ENCODE data around the gene IFNA6. TPM values are rescaled to one million over a fixed set of nuclear protein-coding genes. Genes with fewer than 3 reads are reported as not detected.

IFNA6 gene
- total and polyA plus RNA-seq, 2 experiments from 2014 or later: not detected

DNA sequence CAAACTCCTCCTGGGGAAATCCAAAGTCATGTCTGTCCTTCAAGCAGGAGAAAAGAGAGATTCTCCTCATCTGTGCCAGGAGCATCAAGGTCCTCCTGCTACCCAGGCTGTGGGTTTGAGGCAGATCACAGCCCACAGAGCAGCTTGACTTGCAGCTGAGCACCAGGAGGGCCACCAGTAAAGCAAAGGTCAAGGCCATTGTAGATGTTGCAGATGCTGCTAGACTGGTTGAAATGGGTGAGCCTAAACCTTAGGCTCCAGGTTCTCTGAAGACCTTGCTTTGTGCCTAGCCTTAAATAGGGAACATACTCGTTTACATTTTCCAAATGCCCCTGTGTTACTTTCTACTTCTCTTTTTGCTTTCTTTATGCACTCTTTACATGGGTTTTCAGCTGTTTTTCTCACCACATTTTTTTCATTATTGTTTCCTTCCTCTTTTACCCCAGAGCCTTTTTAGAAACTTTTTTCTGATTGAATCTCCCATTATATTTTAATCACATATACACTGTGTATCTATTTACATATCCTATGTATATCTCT, 34.5 kb upstream of the IFNA6 start, which contains the start of gene IFNA2 (continued):
- TF ChIP-seq, protein P1, sequence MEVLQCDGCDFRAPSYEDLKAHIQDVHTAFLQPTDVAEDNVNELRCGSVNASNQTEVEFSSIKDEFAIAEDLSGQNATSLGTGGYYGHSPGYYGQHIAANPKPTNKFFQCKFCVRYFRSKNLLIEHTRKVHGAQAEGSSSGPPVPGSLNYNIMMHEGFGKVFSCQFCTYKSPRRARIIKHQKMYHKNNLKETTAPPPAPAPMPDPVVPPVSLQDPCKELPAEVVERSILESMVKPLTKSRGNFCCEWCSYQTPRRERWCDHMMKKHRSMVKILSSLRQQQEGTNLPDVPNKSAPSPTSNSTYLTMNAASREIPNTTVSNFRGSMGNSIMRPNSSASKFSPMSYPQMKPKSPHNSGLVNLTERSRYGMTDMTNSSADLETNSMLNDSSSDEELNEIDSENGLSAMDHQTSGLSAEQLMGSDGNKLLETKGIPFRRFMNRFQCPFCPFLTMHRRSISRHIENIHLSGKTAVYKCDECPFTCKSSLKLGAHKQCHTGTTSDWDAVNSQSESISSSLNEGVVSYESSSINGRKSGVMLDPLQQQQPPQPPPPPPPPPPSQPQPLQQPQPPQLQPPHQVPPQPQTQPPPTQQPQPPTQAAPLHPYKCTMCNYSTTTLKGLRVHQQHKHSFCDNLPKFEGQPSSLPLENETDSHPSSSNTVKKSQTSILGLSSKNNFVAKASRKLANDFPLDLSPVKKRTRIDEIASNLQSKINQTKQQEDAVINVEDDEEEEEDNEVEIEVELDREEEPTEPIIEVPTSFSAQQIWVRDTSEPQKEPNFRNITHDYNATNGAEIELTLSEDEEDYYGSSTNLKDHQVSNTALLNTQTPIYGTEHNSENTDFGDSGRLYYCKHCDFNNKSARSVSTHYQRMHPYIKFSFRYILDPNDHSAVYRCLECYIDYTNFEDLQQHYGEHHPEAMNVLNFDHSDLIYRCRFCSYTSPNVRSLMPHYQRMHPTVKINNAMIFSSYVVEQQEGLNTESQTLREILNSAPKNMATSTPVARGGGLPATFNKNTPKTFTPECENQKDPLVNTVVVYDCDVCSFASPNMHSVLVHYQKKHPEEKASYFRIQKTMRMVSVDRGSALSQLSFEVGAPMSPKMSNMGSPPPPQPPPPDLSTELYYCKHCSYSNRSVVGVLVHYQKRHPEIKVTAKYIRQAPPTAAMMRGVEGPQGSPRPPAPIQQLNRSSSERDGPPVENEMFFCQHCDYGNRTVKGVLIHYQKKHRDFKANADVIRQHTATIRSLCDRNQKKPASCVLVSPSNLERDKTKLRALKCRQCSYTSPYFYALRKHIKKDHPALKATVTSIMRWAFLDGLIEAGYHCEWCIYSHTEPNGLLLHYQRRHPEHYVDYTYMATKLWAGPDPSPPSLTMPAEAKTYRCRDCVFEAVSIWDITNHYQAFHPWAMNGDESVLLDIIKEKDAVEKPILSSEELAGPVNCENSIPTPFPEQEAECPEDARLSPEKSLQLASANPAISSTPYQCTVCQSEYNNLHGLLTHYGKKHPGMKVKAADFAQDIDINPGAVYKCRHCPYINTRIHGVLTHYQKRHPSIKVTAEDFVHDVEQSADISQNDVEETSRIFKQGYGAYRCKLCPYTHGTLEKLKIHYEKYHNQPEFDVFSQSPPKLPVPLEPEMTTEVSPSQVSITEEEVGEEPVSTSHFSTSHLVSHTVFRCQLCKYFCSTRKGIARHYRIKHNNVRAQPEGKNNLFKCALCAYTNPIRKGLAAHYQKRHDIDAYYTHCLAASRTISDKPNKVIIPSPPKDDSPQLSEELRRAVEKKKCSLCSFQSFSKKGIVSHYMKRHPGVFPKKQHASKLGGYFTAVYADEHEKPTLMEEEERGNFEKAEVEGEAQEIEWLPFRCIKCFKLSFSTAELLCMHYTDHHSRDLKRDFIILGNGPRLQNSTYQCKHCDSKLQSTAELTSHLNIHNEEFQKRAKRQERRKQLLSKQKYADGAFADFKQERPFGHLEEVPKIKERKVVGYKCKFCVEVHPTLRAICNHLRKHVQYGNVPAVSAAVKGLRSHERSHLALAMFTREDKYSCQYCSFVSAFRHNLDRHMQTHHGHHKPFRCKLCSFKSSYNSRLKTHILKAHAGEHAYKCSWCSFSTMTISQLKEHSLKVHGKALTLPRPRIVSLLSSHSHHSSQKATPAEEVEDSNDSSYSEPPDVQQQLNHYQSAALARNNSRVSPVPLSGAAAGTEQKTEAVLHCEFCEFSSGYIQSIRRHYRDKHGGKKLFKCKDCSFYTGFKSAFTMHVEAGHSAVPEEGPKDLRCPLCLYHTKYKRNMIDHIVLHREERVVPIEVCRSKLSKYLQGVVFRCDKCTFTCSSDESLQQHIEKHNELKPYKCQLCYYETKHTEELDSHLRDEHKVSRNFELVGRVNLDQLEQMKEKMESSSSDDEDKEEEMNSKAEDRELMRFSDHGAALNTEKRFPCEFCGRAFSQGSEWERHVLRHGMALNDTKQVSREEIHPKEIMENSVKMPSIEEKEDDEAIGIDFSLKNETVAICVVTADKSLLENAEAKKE (CRISPR knock-in tag; IDR thresholded peaks at IDR 0.05): no peak
- TF ChIP-seq STAT1 (IDR thresholded peaks at IDR 0.05; ENCODE audit: unreplicated experiment) (no peak), NANOG (IDR thresholded peaks at IDR 0.05; ENCODE audit: borderline replicate concordance) (no peak), EZH2 (IDR thresholded peaks at IDR 0.05; ENCODE audit: low read depth, unreplicated experiment) (no peak), POLR2AphosphoS5 (IDR thresholded peaks at IDR 0.05; ENCODE audit: low read depth) (no peak), ZNF331 (CRISPR knock-in tag; IDR thresholded peaks at IDR 0.05; ENCODE audit: low read depth) (no peak)
- TF ChIP-seq, protein P2, sequence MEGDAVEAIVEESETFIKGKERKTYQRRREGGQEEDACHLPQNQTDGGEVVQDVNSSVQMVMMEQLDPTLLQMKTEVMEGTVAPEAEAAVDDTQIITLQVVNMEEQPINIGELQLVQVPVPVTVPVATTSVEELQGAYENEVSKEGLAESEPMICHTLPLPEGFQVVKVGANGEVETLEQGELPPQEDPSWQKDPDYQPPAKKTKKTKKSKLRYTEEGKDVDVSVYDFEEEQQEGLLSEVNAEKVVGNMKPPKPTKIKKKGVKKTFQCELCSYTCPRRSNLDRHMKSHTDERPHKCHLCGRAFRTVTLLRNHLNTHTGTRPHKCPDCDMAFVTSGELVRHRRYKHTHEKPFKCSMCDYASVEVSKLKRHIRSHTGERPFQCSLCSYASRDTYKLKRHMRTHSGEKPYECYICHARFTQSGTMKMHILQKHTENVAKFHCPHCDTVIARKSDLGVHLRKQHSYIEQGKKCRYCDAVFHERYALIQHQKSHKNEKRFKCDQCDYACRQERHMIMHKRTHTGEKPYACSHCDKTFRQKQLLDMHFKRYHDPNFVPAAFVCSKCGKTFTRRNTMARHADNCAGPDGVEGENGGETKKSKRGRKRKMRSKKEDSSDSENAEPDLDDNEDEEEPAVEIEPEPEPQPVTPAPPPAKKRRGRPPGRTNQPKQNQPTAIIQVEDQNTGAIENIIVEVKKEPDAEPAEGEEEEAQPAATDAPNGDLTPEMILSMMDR (conservative IDR thresholded peaks at IDR 0.05; ENCODE audit: low read depth in 2 of 2): no peak

DNA sequence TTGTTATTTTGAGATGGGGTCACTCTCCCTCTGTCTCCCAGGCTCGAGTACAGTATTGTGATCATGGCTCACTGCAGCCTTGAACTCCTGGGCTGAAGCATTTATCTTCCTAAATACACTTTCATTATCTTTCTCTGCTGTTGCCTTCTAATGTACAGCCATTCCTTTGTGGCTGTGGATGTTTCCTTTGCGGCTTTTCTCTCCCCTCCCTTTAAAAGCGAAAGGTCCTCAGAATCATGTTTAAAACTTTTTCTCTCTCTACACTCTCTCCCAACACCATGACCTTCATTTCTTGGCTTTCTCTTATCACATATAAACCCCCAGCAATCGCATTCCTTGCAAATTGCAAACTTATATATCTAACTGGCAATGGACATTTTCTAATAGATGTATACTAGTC, 32.9 kb upstream of the IFNA6 start:
- peaks cover 18% of the 10 kb centered on the region; the same call in 2 of the 3 replicates for H3K4me1 Mint-ChIP-seq
- Histone ChIP-seq H3K79me2 (replicated peaks; ENCODE audit: insufficient read depth) (no peaks in the 10 kb centered on the region), H3K4me1 (ENCODE audit: insufficient read depth) (0 out of 2 replicates have a peak, but pooled peaks cover 8% of the 10 kb centered on the region), H3K36me3 (ENCODE audit: insufficient read depth) (no peaks in the 10 kb centered on the region), H3K9me2 (ENCODE audit: insufficient read depth) (no peaks in the 10 kb centered on the region), H3K4me2 (no peak overlapping the region), H4K20me1 (replicated peaks; ENCODE audit: insufficient read depth) (no peaks in the 10 kb centered on the region), H2AFZ (peak overlapping the region; percentile 78), H3F3A (replicated peaks; ENCODE audit: low read depth) (no peaks in the 10 kb centered on the region), H3K4me3 (no peak overlapping the region), H3K27me3 (ENCODE audit: insufficient read depth) (no peaks in the 10 kb centered on the region), H3K27ac (ENCODE audit: low read depth) (no peak overlapping the region)
- H3K9me3 Mint-ChIP-seq: no peaks in the 10 kb centered on the region
- H3K27me3 Mint-ChIP-seq (ENCODE audit: insufficient read depth, low read depth, poor library complexity): no peaks in the 10 kb centered on the region
- DNase-seq (ENCODE audit: low spot score) (no peak), ATAC-seq (no peak)
- no peak overlapping the region for H3K4me3 Mint-ChIP-seq
- no peaks in the 10 kb centered on the region for H3K36me3 Mint-ChIP-seq (ENCODE audit: low read depth)
- H3K27ac Mint-ChIP-seq: no peak overlapping the region
- TF ChIP-seq STAT1 (IDR thresholded peaks at IDR 0.05; ENCODE audit: unreplicated experiment) (no peak), EZH2phosphoT487 (IDR thresholded peaks at IDR 0.05; ENCODE audit: unreplicated experiment) (no peak), NANOG (IDR thresholded peaks at IDR 0.05; ENCODE audit: borderline replicate concordance) (no peak), JUNB (IDR thresholded peaks at IDR 0.05; ENCODE audit: unreplicated experiment) (no peak)
- TF ChIP-seq, protein P3, sequence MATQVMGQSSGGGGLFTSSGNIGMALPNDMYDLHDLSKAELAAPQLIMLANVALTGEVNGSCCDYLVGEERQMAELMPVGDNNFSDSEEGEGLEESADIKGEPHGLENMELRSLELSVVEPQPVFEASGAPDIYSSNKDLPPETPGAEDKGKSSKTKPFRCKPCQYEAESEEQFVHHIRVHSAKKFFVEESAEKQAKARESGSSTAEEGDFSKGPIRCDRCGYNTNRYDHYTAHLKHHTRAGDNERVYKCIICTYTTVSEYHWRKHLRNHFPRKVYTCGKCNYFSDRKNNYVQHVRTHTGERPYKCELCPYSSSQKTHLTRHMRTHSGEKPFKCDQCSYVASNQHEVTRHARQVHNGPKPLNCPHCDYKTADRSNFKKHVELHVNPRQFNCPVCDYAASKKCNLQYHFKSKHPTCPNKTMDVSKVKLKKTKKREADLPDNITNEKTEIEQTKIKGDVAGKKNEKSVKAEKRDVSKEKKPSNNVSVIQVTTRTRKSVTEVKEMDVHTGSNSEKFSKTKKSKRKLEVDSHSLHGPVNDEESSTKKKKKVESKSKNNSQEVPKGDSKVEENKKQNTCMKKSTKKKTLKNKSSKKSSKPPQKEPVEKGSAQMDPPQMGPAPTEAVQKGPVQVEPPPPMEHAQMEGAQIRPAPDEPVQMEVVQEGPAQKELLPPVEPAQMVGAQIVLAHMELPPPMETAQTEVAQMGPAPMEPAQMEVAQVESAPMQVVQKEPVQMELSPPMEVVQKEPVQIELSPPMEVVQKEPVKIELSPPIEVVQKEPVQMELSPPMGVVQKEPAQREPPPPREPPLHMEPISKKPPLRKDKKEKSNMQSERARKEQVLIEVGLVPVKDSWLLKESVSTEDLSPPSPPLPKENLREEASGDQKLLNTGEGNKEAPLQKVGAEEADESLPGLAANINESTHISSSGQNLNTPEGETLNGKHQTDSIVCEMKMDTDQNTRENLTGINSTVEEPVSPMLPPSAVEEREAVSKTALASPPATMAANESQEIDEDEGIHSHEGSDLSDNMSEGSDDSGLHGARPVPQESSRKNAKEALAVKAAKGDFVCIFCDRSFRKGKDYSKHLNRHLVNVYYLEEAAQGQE (IDR thresholded peaks at IDR 0.05; ENCODE audit: unreplicated experiment): no peak
- TF ChIP-seq, protein P4, sequence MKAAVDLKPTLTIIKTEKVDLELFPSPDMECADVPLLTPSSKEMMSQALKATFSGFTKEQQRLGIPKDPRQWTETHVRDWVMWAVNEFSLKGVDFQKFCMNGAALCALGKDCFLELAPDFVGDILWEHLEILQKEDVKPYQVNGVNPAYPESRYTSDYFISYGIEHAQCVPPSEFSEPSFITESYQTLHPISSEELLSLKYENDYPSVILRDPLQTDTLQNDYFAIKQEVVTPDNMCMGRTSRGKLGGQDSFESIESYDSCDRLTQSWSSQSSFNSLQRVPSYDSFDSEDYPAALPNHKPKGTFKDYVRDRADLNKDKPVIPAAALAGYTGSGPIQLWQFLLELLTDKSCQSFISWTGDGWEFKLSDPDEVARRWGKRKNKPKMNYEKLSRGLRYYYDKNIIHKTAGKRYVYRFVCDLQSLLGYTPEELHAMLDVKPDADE (IDR thresholded peaks at IDR 0.05): no peak

Data from GM23338 (cell line).